ENCODE results near the gene PPP1R14C.

PPP1R14C gene

DNA sequence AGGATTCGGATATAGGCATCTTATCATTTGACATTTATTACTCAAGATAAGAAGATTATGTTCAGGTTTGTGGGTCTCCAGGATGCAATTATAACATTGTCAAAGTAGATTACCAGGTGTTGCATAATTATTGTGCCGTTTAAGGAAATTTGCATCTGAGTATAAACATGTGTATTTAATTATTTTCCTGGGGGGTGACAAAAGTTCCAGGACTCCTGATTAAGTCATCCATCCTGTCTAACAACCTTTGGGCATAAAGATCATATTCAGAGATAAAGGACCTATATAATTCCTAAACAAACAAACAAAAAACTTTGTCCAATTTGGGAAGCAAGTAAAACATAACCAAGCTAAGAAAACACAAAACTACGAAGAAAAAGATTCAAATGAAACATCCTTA lies 3.3 kb upstream of the PPP1R14C start:
- no peak for DNase-seq

- DNase-seq: no peak
Measured at GRCh38 chr6:150140236-150140969, 2.4 kb upstream of the PPP1R14C start.

DNA sequence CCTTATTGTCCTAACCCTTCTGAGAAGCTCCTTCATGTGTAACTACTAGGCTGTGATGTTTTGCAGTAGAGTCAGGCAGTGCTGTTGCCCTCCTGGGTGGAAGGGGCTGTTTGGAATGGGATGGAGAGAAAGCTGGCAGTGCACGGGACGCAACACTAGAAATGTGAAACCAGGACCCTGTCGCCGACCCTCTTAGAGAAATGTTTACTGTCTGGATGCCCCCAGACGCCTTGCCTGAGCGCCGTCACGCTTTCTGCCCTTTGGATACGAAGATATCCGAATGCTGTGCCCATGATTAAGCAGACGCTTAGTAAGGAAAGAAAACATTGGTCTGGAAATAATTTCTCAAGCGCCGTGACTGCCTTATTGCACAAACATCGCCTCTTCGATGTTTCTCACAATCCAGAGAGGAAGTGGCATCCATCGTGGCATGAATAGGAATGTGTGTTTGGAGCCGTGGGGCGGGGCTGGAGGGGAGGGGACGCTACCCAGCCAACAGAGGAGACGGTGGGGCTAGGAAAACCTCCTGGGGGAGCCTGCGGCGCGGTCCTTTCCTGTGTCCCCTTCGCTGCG lies 661 bp upstream of the PPP1R14C start:
- DNase-seq: no peak

DNA sequence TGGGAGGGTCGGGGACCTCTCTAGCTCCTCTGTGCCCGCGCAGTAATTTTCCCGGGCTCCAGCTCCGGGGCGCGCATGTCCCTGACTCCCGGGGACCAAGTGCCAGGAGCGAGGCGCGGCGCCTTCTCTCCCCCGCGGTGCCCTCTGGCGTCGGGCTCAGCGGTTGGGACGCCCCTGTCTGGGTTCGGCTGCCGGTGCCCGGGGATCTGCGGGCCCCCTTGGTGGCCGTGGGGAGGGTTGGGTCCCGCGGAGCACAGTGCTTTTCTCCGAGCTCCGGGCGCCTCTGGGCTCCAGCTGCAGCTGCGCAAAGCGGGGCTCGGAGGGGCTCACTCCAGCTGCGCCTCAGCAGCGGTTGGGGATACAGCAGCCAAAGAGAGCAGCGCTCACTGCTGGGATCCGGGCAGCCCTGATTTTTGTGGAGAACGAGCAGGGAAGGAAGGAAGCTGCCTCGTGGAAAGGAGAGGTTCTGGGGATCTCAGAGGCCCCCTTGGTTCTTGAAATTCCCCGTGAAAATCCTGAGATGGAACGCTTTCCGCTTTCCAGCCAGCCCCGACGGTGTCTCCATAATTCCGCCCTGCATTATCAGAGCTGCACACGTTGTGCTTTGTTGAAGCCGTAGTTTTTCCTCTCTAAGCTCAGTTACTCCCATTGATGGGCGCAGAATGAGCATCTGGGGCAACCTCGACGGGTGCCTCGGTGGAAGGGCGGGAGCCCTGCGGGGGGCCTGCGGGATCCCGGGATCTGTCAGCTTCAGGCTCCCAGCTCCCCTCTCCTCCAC lies 861 bp downstream of the PPP1R14C start:
- DNase-seq: no peak

- DNase-seq: no peak
Measured at GRCh38 chr6:150144294-150144868, 1.5 kb downstream of the PPP1R14C start.

DNA sequence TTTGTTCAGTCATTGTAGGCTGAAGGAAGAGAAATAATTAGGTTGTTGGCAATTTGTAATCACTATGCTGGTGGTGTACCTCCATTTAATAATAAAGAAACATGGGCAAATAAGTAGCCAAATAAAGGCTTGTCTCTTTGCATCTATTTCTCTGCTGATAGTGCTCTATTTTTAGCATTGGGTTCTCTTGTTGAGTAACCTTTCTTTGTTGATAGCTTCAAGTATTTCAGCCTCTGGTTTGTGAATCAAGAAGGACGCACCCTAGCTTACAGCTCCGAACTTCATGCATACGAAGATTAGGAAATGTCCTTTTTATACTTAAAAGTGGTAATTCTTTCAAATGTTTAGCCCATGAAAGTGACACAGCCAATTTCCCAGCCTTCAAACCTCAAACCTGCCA lies 2.6 kb downstream of the PPP1R14C start:
- DNase-seq: no peak

GRCh38 chr6:150145830-150146229 lies 3.0 kb downstream of the PPP1R14C start:
- no peak for DNase-seq

GRCh38 chr6:150146436-150146835 lies 3.6 kb downstream of the PPP1R14C start:
- no peak for DNase-seq

DNA sequence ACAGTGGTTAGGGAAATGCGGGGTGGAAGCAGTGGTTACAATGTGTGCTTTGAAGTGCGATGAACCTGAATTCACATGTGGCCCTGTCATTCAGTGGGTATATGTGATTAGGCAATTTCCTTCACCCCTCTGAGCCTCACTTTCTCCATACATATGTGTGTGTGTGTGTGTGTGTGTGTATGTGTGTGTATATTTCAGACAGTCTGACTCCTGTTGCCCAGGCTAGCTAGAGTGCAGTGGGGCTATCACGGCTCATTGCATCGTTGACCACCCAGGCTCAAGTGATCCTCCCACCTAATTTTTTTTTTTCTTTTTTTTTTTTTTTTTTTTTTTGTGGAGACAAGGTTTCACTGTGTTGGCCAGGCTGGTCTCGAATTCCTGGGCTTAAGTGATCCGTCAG lies 6.3 kb downstream of the PPP1R14C start:
- DNase-seq: no peak

DNA sequence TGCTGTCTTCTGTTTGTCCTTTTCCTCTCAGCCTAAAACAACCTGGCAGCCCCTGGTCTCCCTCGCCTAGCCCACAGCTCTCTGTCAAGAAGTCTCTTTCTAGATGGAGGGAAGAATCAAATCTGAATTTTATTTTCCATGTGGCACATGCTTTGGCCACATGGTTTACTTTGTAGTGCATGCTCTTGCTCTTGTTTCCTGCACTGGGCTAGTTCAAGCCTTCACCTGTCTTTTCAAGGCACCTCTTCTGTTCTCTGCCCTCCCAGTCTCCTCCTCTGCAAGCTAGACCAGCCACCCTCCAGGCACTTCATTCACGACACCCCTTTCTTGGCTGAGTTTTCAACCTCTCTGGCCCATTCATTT lies 7.6 kb downstream of the PPP1R14C start:
- no peak for DNase-seq

DNA sequence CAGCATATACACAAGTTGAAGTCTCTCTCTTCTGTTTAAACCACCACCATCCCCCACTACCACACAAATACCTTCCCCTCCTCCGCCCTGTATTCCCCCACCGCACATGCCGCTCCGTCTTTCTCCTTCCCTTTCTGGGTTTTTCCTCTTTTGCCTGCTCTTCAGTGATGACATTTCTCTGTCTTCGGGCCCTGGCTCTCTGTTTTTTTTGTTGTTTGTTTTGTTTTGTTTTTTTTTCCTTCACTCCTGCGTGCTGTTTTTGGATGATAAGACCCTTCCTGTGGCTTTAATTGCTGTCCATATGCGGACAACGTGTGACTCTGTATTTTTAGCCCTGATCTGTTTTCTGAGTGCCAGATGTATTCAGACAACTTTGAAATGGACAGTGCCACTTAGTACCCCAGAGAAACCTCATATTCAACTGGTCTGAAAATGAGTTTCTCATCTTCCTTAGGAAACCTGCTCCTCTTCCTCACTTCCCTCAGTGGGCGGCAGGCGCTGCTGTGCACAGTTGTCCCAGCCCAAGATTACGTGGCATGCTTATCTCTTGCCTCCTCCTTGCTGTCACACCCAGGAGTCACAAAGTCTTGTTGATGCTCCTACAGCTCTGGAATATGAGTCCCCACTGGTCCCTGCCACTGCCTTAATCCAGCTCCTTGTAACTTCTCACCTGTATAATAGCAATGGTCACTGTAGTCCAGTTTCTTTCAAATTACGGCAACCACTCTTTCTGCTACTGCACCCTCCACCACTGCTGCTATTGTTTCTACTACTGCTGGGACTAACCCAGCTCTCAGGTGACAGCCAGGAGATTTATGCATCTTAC lies 8.2 kb downstream of the PPP1R14C start:
- no peak for DNase-seq

GRCh38 chr6:150152891-150153876 lies 10.3 kb downstream of the PPP1R14C start:
- no peak for DNase-seq

DNA sequence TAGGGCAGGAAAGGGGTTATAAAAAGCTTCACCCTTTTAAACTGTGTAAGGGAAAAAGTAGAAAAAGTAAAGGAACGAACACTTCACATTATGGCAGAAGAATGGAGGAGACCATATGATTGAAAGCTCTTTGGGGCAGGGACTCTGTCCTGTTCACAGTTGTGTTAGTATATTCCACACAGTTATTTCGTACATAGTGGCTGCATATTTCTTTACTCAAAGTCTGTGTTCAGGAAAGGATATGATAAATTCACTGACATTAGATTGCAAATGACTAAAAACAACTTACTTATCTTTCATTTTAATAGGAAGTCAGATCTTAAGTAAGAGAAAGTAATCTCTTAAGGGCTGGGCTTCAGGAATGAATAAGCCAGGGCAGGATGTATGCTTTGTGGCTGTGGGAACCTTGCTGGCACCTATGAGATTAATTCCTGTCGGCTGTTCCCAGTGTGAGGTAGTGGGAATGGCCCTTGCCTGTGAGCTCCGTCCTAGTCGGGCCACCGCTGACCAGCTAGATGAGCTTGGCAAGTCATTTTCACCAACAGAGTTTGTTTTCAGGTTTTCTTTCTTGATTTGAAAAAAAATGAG lies 11.2 kb downstream of the PPP1R14C start:
- DNase-seq: no peak

DNA sequence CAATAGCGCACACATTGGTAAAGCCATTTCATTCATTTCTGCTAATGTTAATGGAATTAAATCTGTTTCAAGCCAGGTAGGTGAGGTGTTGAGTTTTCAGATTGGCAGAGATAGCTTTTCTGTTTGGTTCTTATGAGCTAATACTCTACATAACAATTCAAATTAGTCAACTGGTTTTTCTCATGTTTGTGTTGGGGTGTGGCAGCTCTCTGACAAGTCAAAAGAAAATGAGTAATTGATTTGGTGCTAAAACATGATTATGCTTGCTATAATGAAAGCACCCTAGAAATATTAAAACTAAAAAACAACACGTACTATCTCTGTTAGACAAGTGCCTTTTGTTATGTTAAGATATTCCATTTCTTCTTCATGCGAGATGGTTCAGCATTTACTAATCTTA lies 13.6 kb downstream of the PPP1R14C start:
- no peak for DNase-seq

DNA sequence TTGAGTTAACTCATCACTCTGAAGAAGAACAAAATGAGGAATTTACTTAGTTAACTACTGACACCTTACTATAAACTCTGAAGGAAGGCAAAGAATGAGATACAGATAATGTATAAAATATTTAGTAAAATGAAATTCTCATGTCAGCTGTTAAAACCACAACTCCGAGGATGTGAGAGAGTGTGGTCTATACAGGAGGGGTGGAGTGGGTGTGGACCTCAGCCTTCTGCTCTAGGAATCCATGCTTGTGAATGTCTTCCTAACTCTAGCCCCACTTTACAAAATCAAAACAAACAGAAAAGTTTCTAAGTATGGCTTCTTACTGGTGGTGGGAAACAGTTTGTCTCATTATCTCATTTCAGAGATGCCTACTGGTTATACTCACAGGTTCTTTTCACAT lies 14.2 kb downstream of the PPP1R14C start:
- no peak for DNase-seq

DNA sequence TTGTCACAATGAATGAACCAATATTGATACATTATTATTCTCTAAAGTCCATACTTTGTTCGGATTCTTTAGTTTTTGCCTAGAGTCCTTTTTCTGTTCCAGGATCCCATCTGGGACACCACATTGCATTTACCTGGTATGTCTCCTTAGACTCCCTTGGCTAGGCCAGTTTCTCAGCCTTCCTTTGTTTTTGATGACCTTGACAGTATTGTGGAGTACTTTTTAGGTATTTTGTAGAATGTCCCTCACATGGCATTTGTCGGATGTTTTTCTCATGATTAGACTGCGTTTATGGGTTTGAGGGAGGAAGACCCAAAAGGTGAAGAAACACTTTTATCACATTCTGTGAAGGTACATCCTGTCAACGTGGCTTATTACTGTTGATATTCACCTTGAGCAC lies 16.9 kb downstream of the PPP1R14C start:
- no peak for DNase-seq

DNA sequence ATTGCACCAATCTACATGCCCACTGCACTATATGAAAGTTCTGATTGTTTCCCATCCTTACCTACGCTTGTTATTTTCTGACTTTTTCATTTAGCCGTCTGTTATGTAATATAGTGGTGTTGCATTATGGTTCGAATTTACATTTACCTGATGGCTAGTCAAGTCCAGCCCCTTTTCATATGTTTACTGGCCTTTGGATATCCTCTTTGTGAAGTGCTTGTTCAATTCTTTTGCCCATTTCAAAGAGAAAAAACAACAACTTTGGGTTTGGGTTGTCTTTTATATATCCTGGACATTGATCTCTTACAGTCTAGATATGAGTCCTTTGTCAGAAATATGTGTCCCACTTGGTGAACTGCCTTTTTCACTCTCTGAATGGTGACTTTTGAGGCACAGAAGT lies 21.1 kb downstream of the PPP1R14C start:
- DNase-seq: no peak

DNA sequence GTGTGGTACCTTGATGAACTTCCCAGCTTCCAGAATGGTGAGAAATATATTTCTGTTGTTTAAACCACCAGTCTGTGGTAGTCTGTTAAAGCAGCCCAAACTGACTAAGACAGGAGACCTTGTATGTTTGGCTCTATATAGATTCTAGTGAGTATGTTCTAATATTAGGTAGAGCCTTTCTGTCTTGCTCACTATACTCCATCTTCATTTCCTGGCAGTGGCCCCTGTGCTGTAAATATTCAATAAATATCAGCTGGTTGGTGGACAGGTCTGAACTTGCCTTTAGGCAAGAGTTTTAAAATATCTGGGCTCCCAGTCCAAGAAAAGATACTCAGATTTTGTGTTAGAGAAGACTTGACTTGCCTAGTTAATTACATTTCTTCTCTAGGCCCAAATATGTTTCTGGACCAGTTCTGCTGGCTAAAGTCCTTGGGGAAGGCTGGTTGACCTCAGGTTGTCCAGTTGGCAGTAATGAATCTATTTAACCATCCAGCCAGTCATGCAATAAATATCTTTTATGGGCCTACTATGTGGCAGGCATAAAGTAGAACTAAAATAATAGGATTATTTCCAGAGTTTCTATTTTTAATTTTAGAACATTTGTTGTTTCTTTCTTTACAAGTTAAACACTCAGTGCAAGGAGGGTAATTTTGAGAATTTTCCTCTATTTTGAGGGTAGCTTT lies 22.3 kb downstream of the PPP1R14C start:
- DNase-seq: no peak

- DNase-seq: no peak
Measured at GRCh38 chr6:150167479-150167873, 24.6 kb downstream of the PPP1R14C start.

DNA sequence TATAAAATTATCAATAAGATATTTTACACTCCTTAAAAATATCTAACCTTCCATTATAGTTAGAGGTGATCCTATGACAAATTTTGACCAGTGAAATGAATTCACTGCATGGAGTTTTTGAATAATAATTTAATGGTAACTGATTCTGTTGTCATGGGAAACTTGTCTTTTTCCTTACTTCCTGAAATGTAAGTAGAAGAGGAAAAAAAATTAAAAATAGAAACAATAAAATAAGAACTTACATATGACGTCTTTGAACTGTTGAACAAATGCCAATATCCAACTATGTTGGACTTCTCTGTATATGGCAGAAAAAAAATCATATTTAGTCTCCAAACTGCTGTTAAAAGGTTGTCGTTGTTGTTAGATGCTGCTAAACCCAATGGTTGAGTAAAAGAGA lies 26.3 kb downstream of the PPP1R14C start:
- no peak for DNase-seq

DNA sequence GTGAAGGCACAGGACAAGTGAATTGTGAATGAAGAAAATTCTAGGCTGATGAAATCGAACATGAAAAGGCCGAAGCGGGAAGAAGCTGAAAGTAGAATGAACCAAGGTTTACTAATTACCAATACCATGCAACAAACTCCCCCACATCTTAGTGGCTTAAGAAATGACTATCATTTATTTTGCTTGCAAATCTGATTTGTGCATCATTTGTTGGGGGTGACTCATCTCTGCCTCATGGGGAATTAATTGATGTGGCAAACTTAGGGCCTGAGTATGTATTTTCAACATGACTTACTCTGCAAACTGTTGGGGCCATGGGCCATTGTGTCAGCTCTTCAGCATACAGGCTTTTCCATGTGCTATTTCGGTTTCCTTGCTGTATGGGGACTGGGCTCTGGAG lies 26.8 kb downstream of the PPP1R14C start:
- DNase-seq: no peak
